Measurements from ENCODE around the gene ZNF304. TPM values are rescaled to one million over a fixed set of nuclear protein-coding genes. Genes with fewer than 3 reads are reported as not detected.

The ZNF304 gene
- total RNA-seq, 1 experiment from 2014 or later: 0.07 TPM

DNA sequence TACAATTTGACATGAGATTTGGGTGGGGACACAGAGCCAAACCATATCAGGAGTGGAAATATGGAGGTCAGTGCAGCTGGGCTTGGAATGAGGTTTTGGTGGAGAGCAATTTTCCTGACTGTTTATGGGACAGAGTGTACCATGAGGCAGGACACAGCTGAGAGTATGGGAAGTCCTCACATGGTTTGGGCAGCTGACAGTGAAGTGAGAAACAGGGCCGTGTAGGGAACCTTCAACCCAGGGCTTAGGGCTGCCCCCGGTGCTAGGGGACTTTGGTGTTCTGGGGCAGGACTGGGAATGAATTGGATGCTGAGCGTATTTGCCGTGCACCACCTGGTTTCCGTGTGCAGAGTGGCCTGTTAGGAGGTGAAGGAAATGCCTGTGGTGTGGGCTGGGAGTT lies 44.6 kb downstream of the ZNF304 start:
- no TSS peak for BruUV-seq (replicated peaks)
- H3K36me3 Mint-ChIP-seq (ENCODE audit: insufficient read depth, unreplicated experiment): peaks cover 6% of the 10 kb centered on the region
- H3K27me3 Mint-ChIP-seq (ENCODE audit: insufficient read depth, unreplicated experiment): no peaks in the 10 kb centered on the region
- DNase-seq: no peak
- no peak overlapping the region for H3K4me3 Mint-ChIP-seq (ENCODE audit: unreplicated experiment)
- no peaks in the 10 kb centered on the region for H3K4me1 ChIP-seq
- no peaks in the 10 kb centered on the region for H3K9me3 ChIP-seq
- ChIA-PET CTCF (no interaction called here), POLR2A (no interaction called here)
- intact Hi-C loops (cut with micrococcal nuclease; ENCODE audit: unreplicated experiment): no loop called here
- TF ChIP-seq, protein P1, sequence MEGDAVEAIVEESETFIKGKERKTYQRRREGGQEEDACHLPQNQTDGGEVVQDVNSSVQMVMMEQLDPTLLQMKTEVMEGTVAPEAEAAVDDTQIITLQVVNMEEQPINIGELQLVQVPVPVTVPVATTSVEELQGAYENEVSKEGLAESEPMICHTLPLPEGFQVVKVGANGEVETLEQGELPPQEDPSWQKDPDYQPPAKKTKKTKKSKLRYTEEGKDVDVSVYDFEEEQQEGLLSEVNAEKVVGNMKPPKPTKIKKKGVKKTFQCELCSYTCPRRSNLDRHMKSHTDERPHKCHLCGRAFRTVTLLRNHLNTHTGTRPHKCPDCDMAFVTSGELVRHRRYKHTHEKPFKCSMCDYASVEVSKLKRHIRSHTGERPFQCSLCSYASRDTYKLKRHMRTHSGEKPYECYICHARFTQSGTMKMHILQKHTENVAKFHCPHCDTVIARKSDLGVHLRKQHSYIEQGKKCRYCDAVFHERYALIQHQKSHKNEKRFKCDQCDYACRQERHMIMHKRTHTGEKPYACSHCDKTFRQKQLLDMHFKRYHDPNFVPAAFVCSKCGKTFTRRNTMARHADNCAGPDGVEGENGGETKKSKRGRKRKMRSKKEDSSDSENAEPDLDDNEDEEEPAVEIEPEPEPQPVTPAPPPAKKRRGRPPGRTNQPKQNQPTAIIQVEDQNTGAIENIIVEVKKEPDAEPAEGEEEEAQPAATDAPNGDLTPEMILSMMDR (IDR thresholded peaks at IDR 0.05; ENCODE audit: insufficient read depth in 1 of 2, low read depth in 1 of 2, low read length in 1 of 2, severe bottlenecking in 1 of 2, unreplicated experiment in 1 of 2): no peak
- no peak overlapping the region for H3K27ac Mint-ChIP-seq (ENCODE audit: unreplicated experiment)
- no peaks in the 10 kb centered on the region for H3K27me3 ChIP-seq (replicated peaks; ENCODE audit: control insufficient read depth, insufficient read depth, low read length)
- H3K4me1 Mint-ChIP-seq (ENCODE audit: low read depth, unreplicated experiment): peaks cover 2% of the 10 kb centered on the region
- no peaks in the 10 kb centered on the region for H3K36me3 ChIP-seq (ENCODE audit: control insufficient read depth, insufficient read depth, low read length)
- peaks cover 27% of the 10 kb centered on the region for H3K9me3 Mint-ChIP-seq (ENCODE audit: unreplicated experiment)
- no peak overlapping the region for H3K4me3 ChIP-seq (ENCODE audit: low read depth, low read length)

DNA sequence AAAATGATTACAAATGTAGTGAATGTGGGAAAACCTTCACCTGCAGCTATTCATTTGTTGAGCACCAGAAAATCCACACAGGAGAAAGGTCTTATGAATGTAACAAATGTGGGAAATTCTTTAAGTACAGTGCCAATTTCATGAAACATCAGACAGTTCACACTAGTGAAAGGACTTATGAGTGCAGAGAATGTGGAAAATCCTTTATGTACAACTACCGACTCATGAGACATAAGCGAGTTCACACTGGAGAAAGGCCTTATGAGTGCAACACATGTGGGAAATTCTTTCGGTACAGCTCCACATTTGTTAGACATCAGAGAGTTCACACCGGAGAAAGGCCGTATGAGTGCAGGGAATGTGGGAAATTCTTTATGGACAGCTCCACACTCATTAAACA lies 47.8 kb downstream of the ZNF304 start:
- Mint-ChIP-seq H3K36me3 (ENCODE audit: insufficient read depth, unreplicated experiment) (peaks cover 6% of the 10 kb centered on the region), H3K9me3 (ENCODE audit: unreplicated experiment) (peaks cover 41% of the 10 kb centered on the region)

DNA sequence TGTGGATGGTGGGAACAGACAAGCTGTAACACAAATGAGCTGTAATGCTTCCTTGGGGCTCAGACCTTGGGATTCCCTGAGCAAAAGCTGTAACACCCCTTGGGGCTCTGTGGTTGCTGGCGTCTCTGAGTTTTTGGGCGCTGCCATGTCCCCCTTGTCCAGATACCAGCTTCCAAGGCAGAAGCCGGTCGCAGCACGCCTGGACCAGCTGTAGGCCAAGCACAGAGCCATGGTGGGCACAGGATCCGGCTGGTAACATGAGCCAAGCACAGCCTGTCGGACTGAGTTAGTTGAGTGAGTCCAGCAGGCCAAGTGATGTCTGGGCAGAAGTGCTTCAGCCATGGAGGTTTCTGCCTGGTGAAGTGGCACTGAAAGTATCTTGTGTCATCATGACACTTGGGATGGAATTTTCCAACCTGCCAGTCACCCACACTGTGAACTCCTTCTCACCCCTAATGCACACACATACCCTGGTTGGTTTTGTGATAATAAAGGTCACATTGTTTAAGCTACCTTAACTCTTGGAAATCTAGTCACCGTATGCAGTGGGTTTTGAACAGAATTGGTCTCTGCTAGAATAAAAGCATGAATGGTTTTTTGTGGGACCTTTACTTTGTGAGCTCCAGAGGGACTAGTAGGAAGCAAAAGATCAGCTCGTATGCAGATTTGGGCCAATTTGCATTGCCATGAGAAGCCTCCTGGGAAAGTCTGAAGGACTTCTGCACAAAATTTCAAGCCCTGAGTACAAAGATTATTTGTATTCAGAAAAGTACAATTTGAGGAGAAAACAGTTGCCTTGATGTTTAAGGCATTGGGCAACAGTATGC lies 52.9 kb downstream of the ZNF304 start:
- ChIA-PET CTCF (interaction anchor here (0.7 kb wide), 1 partner anchor 779 kb away, joined by 3 read pairs; no protein-coding TSS in a partner anchor), POLR2A (interaction anchor here (0.7 kb wide), 1 partner anchor 113 kb away, joined by 3 read pairs; no protein-coding TSS in a partner anchor)
- Mint-ChIP-seq H3K9me3 (ENCODE audit: unreplicated experiment) (peaks cover 29% of the 10 kb centered on the region), H3K4me3 (ENCODE audit: unreplicated experiment) (no peak overlapping the region), H3K36me3 (ENCODE audit: insufficient read depth, unreplicated experiment) (no peaks in the 10 kb centered on the region), H3K4me1 (ENCODE audit: low read depth, unreplicated experiment) (peaks cover 7% of the 10 kb centered on the region), H3K27me3 (ENCODE audit: insufficient read depth, unreplicated experiment) (no peaks in the 10 kb centered on the region), H3K27ac (ENCODE audit: unreplicated experiment) (no peak overlapping the region)
- intact Hi-C loops (cut with micrococcal nuclease; ENCODE audit: unreplicated experiment): no loop called here
- DNase-seq: no peak
- TF ChIP-seq, protein P1 (IDR thresholded peaks at IDR 0.05; ENCODE audit: insufficient read depth in 1 of 2, low read depth in 1 of 2, low read length in 1 of 2, severe bottlenecking in 1 of 2, unreplicated experiment in 1 of 2): no peak
- no peaks in the 10 kb centered on the region for H3K27me3 ChIP-seq (replicated peaks; ENCODE audit: control insufficient read depth, insufficient read depth, low read length)
- no peak overlapping the region for H3K4me3 ChIP-seq (ENCODE audit: low read depth, low read length)
- H3K4me1 ChIP-seq: no peaks in the 10 kb centered on the region
- BruUV-seq (replicated peaks): no TSS peak
- peaks cover 19% of the 10 kb centered on the region for H3K9me3 ChIP-seq
- no peaks in the 10 kb centered on the region for H3K36me3 ChIP-seq (ENCODE audit: control insufficient read depth, insufficient read depth, low read length)

More for the DNA sequence above, 47.8 kb downstream of the ZNF304 start:
- Histone ChIP-seq H3K36me3 (ENCODE audit: control insufficient read depth, insufficient read depth, low read length) (no peaks in the 10 kb centered on the region), H3K4me1 (no peaks in the 10 kb centered on the region), H3K9me3 (peaks cover 15% of the 10 kb centered on the region; the same call in 1 of the 2 replicates), H3K4me3 (ENCODE audit: low read depth, low read length) (no peak overlapping the region), H3K27me3 (replicated peaks; ENCODE audit: control insufficient read depth, insufficient read depth, low read length) (no peaks in the 10 kb centered on the region)
- no peak for DNase-seq
- TF ChIP-seq, protein P1 (IDR thresholded peaks at IDR 0.05; ENCODE audit: insufficient read depth in 1 of 2, low read depth in 1 of 2, low read length in 1 of 2, severe bottlenecking in 1 of 2, unreplicated experiment in 1 of 2): no peak
- no peaks in the 10 kb centered on the region for H3K4me1 Mint-ChIP-seq (ENCODE audit: low read depth, unreplicated experiment)
- CTCF ChIA-PET: no interaction called here
- H3K27me3 Mint-ChIP-seq (ENCODE audit: insufficient read depth, unreplicated experiment): no peaks in the 10 kb centered on the region
- intact Hi-C loops (cut with micrococcal nuclease; ENCODE audit: unreplicated experiment): no loop called here
- no peak overlapping the region for H3K4me3 Mint-ChIP-seq (ENCODE audit: unreplicated experiment)
- POLR2A ChIA-PET: no interaction called here
- no TSS peak for BruUV-seq (replicated peaks)
- H3K27ac Mint-ChIP-seq (ENCODE audit: unreplicated experiment): no peak overlapping the region

All from Caco-2 (cell line).